A172 (cell line): Measurements from ENCODE around the gene TNF. TPM values are rescaled to one million over a fixed set of nuclear protein-coding genes. Genes with fewer than 3 reads are reported as not detected.
A peak's percentile ranks its signal among the peaks of the same experiment; 100 is the strongest.

Experiments
- DNase-seq: peaks from one replicate; pipeline ENCODE4 v3.0.0-alpha.2; 2015; ENCODE audit warnings: low spot score
- total RNA-seq: library from RNA; depleted of rRNA; stranded (reverse); fragments of >200 nt; shearing (Covaris generic); gene quantifications from 2 replicates; pipeline ENCODE4 v1.2.3, GENCODE V29; 2014; rRNA removed

TNF gene
- total RNA-seq, result not detected in 2 replicates

DNA sequence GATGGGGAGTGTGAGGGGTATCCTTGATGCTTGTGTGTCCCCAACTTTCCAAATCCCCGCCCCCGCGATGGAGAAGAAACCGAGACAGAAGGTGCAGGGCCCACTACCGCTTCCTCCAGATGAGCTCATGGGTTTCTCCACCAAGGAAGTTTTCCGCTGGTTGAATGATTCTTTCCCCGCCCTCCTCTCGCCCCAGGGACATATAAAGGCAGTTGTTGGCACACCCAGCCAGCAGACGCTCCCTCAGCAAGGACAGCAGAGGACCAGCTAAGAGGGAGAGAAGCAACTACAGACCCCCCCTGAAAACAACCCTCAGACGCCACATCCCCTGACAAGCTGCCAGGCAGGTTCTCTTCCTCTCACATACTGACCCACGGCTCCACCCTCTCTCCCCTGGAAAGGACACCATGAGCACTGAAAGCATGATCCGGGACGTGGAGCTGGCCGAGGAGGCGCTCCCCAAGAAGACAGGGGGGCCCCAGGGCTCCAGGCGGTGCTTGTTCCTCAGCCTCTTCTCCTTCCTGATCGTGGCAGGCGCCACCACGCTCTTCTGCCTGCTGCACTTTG is at the start of gene TNF:
Gene TNF (plus strand): TSS at position 231 of the 567 bp plus-strand sequence. CDS start 177 bp downstream, at position 408.
- DNase-seq, result no peak

GRCh38 chr6:31525932-31526591 is 49.3 kb upstream of the TNF start:
- peak; percentile 26 for DNase-seq

DNA sequence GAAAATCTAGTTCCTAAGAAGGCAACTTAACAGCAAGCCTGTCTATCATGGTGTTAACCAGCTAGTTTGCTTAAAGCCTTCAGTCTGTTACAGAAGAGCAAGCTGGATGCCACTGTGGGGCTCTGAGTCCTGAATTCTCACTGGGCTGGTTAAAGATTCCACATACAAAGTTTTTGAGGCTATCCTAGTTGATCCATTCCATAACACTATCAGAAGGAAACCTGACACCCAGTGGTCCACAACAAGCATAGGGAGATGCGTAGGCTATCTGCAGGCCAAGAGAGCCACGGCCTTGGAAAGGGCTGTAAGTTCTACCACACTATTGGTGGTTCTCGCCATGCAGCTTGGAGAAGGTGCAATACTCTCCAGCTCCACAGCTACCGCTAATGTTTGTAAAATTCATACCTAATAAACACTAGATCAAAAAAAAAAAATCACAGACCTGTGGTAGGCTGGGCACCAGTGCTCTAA is 47.0 kb upstream of the TNF start:
- no peak for DNase-seq

- no peak for DNase-seq
Measured at GRCh38 chr6:31528821-31529328, 46.5 kb upstream of the TNF start, which contains the start of gene MCCD1. MCCD1 (plus strand) TSS chr6:31528962; CDS start chr6:31529015, 53 bp downstream.

GRCh38 chr6:31529329-31530150 is 45.8 kb upstream of the TNF start:
- no peak for DNase-seq

GRCh38 chr6:31530659-31531058 is 44.7 kb upstream of the TNF start:
- no peak for DNase-seq

GRCh38 chr6:31531162-31531561 is 44.2 kb upstream of the TNF start:
- no peak for DNase-seq

DNA sequence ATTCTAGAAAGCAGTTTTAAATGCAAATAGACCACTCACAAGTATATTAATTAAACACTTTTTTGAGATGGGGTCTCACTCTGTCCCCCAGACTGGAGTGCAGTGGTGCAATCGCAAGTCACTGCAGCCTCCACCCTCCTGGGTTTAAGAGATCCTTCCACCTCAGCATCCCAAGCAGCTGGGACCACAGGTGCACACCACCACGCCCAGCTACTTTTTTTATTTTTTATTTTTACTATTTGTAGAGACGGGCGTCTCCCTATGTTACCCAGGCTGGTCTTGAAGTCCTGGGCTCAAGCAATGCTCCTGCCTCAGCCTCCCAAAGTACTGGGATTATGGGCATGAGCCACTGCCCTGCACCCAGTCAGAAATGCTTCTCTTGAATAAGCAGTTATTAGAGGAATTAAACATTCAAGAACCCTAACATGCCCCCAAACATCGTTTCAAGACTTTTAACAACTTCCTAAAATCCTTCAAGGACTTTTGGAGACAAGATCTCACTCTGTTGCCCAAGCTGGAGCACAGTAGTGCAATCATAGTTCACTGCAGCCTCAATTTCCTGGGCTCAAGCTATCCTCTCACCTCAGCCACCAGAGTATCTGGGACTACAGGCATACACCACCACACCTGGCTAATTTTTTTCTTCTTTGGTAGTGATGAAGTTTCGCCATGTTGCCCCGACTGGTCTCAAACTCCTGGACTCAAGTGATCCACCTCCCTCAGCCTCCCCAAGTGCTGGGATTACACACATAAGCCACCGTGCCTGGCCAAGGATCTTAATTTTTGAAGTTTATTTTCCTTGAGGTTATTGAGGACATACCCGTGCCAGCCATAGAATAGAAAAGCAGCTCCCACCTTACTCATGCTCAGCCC is 43.4 kb upstream of the TNF start:
- no peak for DNase-seq

DNA sequence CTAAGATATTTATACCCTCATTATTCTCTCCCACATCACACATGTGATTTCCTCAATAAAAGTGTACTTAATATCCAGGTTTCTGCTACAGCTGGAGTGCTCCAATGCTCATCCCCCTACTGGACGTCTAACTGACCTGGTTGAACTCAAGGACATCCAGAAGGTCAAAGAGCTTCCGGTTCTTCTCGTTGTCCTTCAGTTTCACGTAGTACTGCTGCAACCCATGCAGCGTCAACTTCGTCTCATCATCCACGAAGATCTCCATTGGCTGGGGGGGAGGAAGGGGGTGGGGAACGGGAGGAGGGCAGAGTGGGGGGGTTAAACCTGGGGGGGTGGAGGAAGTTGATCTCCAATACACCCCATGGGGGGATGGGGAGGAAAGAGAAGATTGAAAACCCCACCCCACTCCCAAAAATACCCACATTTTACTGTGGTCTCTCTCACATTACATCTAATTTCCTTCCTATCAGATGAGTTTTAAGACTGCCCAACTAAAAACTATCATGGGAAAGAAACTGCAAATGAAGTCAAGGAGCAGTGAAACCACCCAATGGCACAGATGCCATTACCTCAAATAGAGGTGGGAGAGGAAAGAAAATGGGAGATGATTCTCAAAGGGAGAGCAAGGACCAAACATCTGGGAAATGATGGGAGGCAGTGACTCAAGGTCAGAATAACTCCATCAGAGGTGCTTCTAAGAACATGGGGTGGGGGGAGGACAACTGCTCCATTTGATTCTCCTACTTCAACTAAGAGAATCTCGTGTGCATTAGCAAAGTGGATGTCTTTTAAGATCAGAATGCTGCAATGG is 42.5 kb upstream of the TNF start:
- no peak for DNase-seq

- no peak for DNase-seq
Measured at GRCh38 chr6:31533455-31533841, 41.9 kb upstream of the TNF start.

- no peak for DNase-seq
Measured at GRCh38 chr6:31534011-31534410, 41.4 kb upstream of the TNF start.

- no peak for DNase-seq
Measured at GRCh38 chr6:31534521-31535040, 40.8 kb upstream of the TNF start.

- no peak for DNase-seq
Measured at GRCh38 chr6:31535538-31536324, 39.6 kb upstream of the TNF start.

DNA sequence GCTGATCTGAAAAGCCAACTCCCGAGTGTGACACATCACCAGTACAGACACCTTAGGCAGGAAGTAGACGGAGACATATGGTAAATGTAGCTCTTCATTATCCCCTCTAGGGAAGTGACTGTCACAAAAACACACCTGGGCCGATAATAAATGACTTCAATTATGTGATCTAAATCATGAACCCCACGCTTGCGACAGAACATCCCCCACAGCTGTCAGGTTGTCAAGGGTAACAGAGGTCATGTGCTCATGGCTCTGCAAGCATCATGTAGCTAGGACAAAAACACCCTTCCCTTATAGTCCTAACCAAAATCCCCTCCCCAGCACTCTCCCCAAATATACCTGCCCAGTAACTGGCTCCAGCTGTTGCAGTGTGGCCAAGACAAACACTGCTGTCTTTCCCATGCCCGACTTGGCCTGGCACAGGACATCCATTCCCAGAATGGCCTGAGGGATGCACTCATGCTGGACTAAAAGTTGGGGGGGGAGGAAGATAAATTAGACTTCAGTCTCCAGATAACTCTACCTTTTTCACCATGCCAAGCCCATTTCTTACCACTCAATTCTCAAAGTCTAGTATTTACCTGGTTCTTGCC is 36.5 kb upstream of the TNF start:
- no peak for DNase-seq

- no peak for DNase-seq
Measured at GRCh38 chr6:31540640-31541039, 34.7 kb upstream of the TNF start.

DNA sequence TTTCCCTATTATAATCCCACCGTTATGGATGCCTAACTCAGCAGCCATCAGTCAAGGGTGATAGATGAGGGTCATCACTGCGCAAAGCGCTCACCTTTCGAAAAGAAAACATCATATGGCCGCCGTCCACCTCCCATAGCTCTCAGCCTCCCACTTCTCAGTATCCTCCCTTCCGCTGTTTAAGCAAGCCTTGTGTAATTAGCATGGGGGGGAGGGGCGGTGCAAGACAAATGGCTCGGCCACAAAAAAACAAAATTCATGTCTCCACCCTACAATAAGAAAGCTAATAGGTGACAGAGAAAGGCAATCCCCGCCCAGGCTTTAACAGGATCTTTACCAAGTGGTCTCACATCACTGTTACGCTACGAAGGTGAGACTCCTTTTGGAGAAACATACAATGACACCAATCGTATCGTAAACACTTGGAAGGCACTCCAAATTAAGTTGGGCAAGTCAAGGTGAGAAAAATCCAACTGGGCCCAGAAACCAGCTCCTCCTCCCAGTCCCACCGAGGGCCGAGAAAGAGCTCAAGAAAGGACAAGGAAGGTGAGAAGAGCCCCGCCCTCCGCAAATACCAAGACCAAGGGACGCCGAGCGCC is 34.2 kb upstream of the TNF start:
- DNase-seq, result peak; percentile 42

GRCh38 chr6:31541658-31542521 is 33.5 kb upstream of the TNF start, which contains the start of gene DDX39B:
DDX39B (minus strand) TSS chr6:31542003; CDS start chr6:31540532, 1,471 bp downstream.
- peak; percentile 95 for DNase-seq

GRCh38 chr6:31543639-31544038 is 31.7 kb upstream of the TNF start:
- DNase-seq, result no peak
